ENCODE measurements around the gene CMTM8. TPM values are rescaled to one million over a fixed set of nuclear protein-coding genes. Genes with fewer than 3 reads are reported as not detected.

CMTM8 gene
- total and polyA plus RNA-seq, 2 donors (not counting 1 experiment from before 2014, with no cell fraction given) = under 0.01 to 0.50 TPM

- no peak for TF ChIP-seq CTCF (conservative IDR thresholded peaks at IDR 0.05 in 1 of 2, IDR thresholded peaks at IDR 0.05 in 1 of 2; ENCODE audit: low read depth in 1 of 2, low read length in 2 of 2)
- peak; percentile 84 for TF ChIP-seq EZH2 (IDR thresholded peaks at IDR 0.05; ENCODE audit: low read length, missing control alignments)
- H3K36me3 ChIP-seq (ENCODE audit: control insufficient read depth, insufficient read depth, low read length) = no peaks in the 10 kb centered on the region
- no peaks in the 10 kb centered on the region for H3K4me1 ChIP-seq (ENCODE audit: control insufficient read depth, extremely low read depth, insufficient read depth, low read length)
- H3K4me2 ChIP-seq (ENCODE audit: extremely low read depth, insufficient read depth, low read length) = peak overlapping the region; percentile 77
- no peak overlapping the region for H3K9ac ChIP-seq (ENCODE audit: insufficient read depth, low read length)
- H2AFZ ChIP-seq (ENCODE audit: low read length) = peak overlapping the region; percentile 64
- H4K20me1 ChIP-seq (ENCODE audit: control insufficient read depth, extremely low read depth, insufficient read depth, low read length) = no peaks in the 10 kb centered on the region
- H3K27ac ChIP-seq (ENCODE audit: insufficient read depth, low read length) = no peak overlapping the region
- peaks cover 23% of the 10 kb centered on the region for H3K27me3 ChIP-seq (ENCODE audit: control insufficient read depth, insufficient read depth, low read length)
- H3K79me2 ChIP-seq (ENCODE audit: control insufficient read depth, insufficient read depth, low read length) = no peaks in the 10 kb centered on the region
- DNase-seq (ENCODE audit: low read depth in 2 of 2) = no peak
- peak overlapping the region; percentile 57 to 66 (median 59) for H3K4me3 ChIP-seq (replicated peaks in 1 of 4; ENCODE audit: control extremely low read depth in 1 of 4, insufficient read depth in 1 of 4, low read depth in 3 of 4, low read length in 4 of 4)
- no peaks in the 10 kb centered on the region for H3K9me3 ChIP-seq (ENCODE audit: control insufficient read depth, insufficient read depth, low read depth, low read length)
Measured at GRCh38 chr3:32239307-32240158, 1.1 kb downstream of the CMTM8 start.

GRCh38 chr3:32240159-32240545 is 1.7 kb downstream of the CMTM8 start:
- Histone ChIP-seq H3K36me3 (ENCODE audit: control insufficient read depth, insufficient read depth, low read length) (no peaks in the 10 kb centered on the region), H3K4me2 (ENCODE audit: extremely low read depth, insufficient read depth, low read length) (no peak overlapping the region), H3K9ac (ENCODE audit: insufficient read depth, low read length) (no peak overlapping the region), H3K9me3 (ENCODE audit: control insufficient read depth, insufficient read depth, low read depth, low read length) (no peaks in the 10 kb centered on the region), H2AFZ (ENCODE audit: low read length) (no peak overlapping the region), H3K27ac (ENCODE audit: insufficient read depth, low read length) (no peak overlapping the region), H3K4me3 (replicated peaks in 1 of 4; ENCODE audit: control extremely low read depth in 1 of 4, insufficient read depth in 1 of 4, low read depth in 3 of 4, low read length in 4 of 4) (no peak overlapping the region), H3K4me1 (ENCODE audit: control insufficient read depth, extremely low read depth, insufficient read depth, low read length) (no peaks in the 10 kb centered on the region), H3K27me3 (ENCODE audit: control insufficient read depth, insufficient read depth, low read length) (peaks cover 20% of the 10 kb centered on the region), H3K79me2 (ENCODE audit: control insufficient read depth, insufficient read depth, low read length) (no peaks in the 10 kb centered on the region), H4K20me1 (ENCODE audit: control insufficient read depth, extremely low read depth, insufficient read depth, low read length) (no peaks in the 10 kb centered on the region)
- TF ChIP-seq EZH2 (IDR thresholded peaks at IDR 0.05; ENCODE audit: low read length, missing control alignments) (no peak), CTCF (conservative IDR thresholded peaks at IDR 0.05 in 1 of 2, IDR thresholded peaks at IDR 0.05 in 1 of 2; ENCODE audit: low read depth in 1 of 2, low read length in 2 of 2) (peak in 1 of 2 donors; percentile 46)
- DNase-seq (ENCODE audit: low read depth in 2 of 2) = peak in 1 of 2 donors; percentile 25

- TF ChIP-seq EZH2 (IDR thresholded peaks at IDR 0.05; ENCODE audit: low read length, missing control alignments) (no peak), CTCF (conservative IDR thresholded peaks at IDR 0.05 in 1 of 2, IDR thresholded peaks at IDR 0.05 in 1 of 2; ENCODE audit: low read depth in 1 of 2, low read length in 2 of 2) (no peak)
- Histone ChIP-seq H3K27me3 (ENCODE audit: control insufficient read depth, insufficient read depth, low read length) (peaks cover 19% of the 10 kb centered on the region), H3K9ac (ENCODE audit: insufficient read depth, low read length) (no peak overlapping the region), H3K36me3 (ENCODE audit: control insufficient read depth, insufficient read depth, low read length) (no peaks in the 10 kb centered on the region), H4K20me1 (ENCODE audit: control insufficient read depth, extremely low read depth, insufficient read depth, low read length) (no peaks in the 10 kb centered on the region), H2AFZ (ENCODE audit: low read length) (no peak overlapping the region), H3K4me1 (ENCODE audit: control insufficient read depth, extremely low read depth, insufficient read depth, low read length) (no peaks in the 10 kb centered on the region), H3K27ac (ENCODE audit: insufficient read depth, low read length) (no peak overlapping the region), H3K4me2 (ENCODE audit: extremely low read depth, insufficient read depth, low read length) (no peak overlapping the region), H3K9me3 (ENCODE audit: control insufficient read depth, insufficient read depth, low read depth, low read length) (no peaks in the 10 kb centered on the region), H3K4me3 (replicated peaks in 1 of 4; ENCODE audit: control extremely low read depth in 1 of 4, insufficient read depth in 1 of 4, low read depth in 3 of 4, low read length in 4 of 4) (no peak overlapping the region), H3K79me2 (ENCODE audit: control insufficient read depth, insufficient read depth, low read length) (no peaks in the 10 kb centered on the region)
- no peak for DNase-seq (ENCODE audit: low read depth in 2 of 2)
Measured at GRCh38 chr3:32241100-32241499, 2.6 kb downstream of the CMTM8 start.

Measured in fibroblast of lung (primary cell).